GM23338 (cell line): ENCODE measurements around the gene GIPC1. TPM values are rescaled to one million over a fixed set of nuclear protein-coding genes. Genes with fewer than 3 reads are reported as not detected.

Source experiments
- ATAC-seq: fragments of 200-7000 bp; cut with Tn5 transposase; 3 replicates; pipeline ENCODE4 v1.9.1; 2020
- DNase-seq: peaks from one replicate; pipeline ENCODE4 v3.0.0-alpha.2; 2015; ENCODE audit warnings: low spot score
- H2AFZ ChIP-seq: fragments of 200-600 bp; sonication (generic); 2 replicates; pipeline ENCODE4 v1.8.0; 2016; ENCODE audit warnings: antibody characterized with exemption, mild to moderate bottlenecking, moderate library complexity
- H3F3A ChIP-seq: fragments of 200-600 bp; sonication (generic); replicated peaks from 2 replicates; pipeline ENCODE4 v1.8.0; 2017; ENCODE audit warnings: antibody characterized with exemption, mixed run types, low read depth
- H3K27ac ChIP-seq: fragments of 200-600 bp; sonication (generic); 2 replicates; pipeline ENCODE4 v1.6.1; 2016; ENCODE audit warnings: low read depth
- H3K27me3 ChIP-seq: fragments of 200-600 bp; sonication (generic); 2 replicates; pipeline ENCODE4 v1.8.0; 2016; ENCODE audit warnings: mild to moderate bottlenecking, mixed run types, moderate library complexity; ENCODE audit not compliant: insufficient read depth
- H3K36me3 ChIP-seq: fragments of 200-600 bp; sonication (generic); 2 replicates; pipeline ENCODE4 v1.8.0; 2016; ENCODE audit warnings: mild to moderate bottlenecking; ENCODE audit not compliant: insufficient read depth
- H3K4me1 ChIP-seq: fragments of 200-600 bp; sonication (generic); 2 replicates; pipeline ENCODE4 v1.8.0; 2016; ENCODE audit warnings: mild to moderate bottlenecking, moderate library complexity; ENCODE audit not compliant: insufficient read depth
- H3K4me2 ChIP-seq: fragments of 200-600 bp; sonication (generic); 2 replicates; pipeline ENCODE4 v1.7.1; 2017; ENCODE audit warnings: mixed run types
- H3K4me3 ChIP-seq: fragments of 200-600 bp; sonication (generic); 2 replicates; pipeline ENCODE4 v1.6.1; 2016; ENCODE audit warnings: mixed run types
- H3K79me2 ChIP-seq: fragments of 200-600 bp; sonication (generic); replicated peaks from 2 replicates; pipeline ENCODE4 v1.8.0; 2017; ENCODE audit warnings: mild to moderate bottlenecking; ENCODE audit not compliant: insufficient read depth
- H3K9me2 ChIP-seq: fragments of 200-600 bp; sonication (generic); 2 replicates; pipeline ENCODE4 v1.8.0; 2017; ENCODE audit not compliant: insufficient read depth
- H4K20me1 ChIP-seq: fragments of 200-600 bp; sonication (generic); replicated peaks from 2 replicates; pipeline ENCODE4 v1.8.0; 2017; ENCODE audit warnings: mild to moderate bottlenecking; ENCODE audit not compliant: insufficient read depth
- H3K27ac Mint-ChIP-seq: 2 replicates; pipeline ENCODE4 v1.8.0; 2020; ENCODE audit warnings: inconsistent platforms, mild to moderate bottlenecking, moderate library complexity, mixed read lengths
- H3K27me3 Mint-ChIP-seq: 3 replicates; pipeline ENCODE4 v1.8.0; 2022; ENCODE audit warnings: low read depth, mild to moderate bottlenecking, moderate library complexity, mixed read lengths, inconsistent platforms; ENCODE audit not compliant: insufficient read depth, poor library complexity
- H3K36me3 Mint-ChIP-seq: 3 replicates; pipeline ENCODE4 v1.8.0; 2021; ENCODE audit warnings: low read depth, mild to moderate bottlenecking, inconsistent platforms, moderate library complexity, mixed read lengths
- H3K4me1 Mint-ChIP-seq: 3 replicates; pipeline ENCODE4 v1.8.0; 2020; ENCODE audit warnings: mild to moderate bottlenecking, inconsistent platforms, mixed read lengths
- H3K4me3 Mint-ChIP-seq: 3 replicates; pipeline ENCODE4 v1.8.0; 2021; ENCODE audit warnings: moderate library complexity, mild to moderate bottlenecking, inconsistent platforms, mixed read lengths
- H3K9me3 Mint-ChIP-seq: 3 replicates; pipeline ENCODE4 v1.8.0; 2020; ENCODE audit warnings: moderate library complexity, mild to moderate bottlenecking, inconsistent platforms, mixed read lengths
- CREB1 ChIP-seq: fragments of 250-450 bp; sonication (Bioruptor Pico); IDR thresholded peaks from 2 replicates; pipeline ENCODE4 v1.5.0; 2020; ENCODE audit warnings: low read depth, mild to moderate bottlenecking, moderate library complexity
- EZH2 ChIP-seq: fragments of 200-600 bp; sonication (generic); IDR thresholded peaks from one replicate; pipeline ENCODE4 v1.8.0; 2017; ENCODE audit warnings: antibody characterized with exemption, mild to moderate bottlenecking, low read depth; ENCODE audit not compliant: unreplicated experiment
- EZH2phosphoT487 ChIP-seq: fragments of 200-600 bp; sonication (generic); IDR thresholded peaks from one replicate; pipeline ENCODE4 v1.8.1; 2018; ENCODE audit warnings: antibody characterized with exemption; ENCODE audit not compliant: unreplicated experiment
- JUNB ChIP-seq: IDR thresholded peaks from one replicate; pipeline ENCODE4 v1.6.1; 2016; ENCODE audit warnings: antibody characterized with exemption; ENCODE audit not compliant: unreplicated experiment
- NANOG ChIP-seq: IDR thresholded peaks from 2 replicates; pipeline ENCODE4 v1.6.1; 2016; ENCODE audit warnings: antibody characterized with exemption, borderline replicate concordance
- POLR2AphosphoS5 ChIP-seq: IDR thresholded peaks from 2 replicates; pipeline ENCODE4 v1.6.1; 2016; ENCODE audit warnings: antibody characterized with exemption, low read depth
- STAT1 ChIP-seq: IDR thresholded peaks from one replicate; pipeline ENCODE4 v1.6.1; 2016; ENCODE audit warnings: antibody characterized with exemption; ENCODE audit not compliant: unreplicated experiment
- ZNF114 ChIP-seq: fragments of 250-450 bp; sonication (Bioruptor Pico); IDR thresholded peaks from 2 replicates; pipeline ENCODE4 v1.5.0; 2020; ENCODE audit warnings: mild to moderate bottlenecking, moderate library complexity
- ZNF331 ChIP-seq: fragments of 250-450 bp; sonication (Bioruptor Pico); IDR thresholded peaks from 2 replicates; pipeline ENCODE4 v1.5.0; 2020; ENCODE audit warnings: low read depth, mild to moderate bottlenecking, moderate library complexity
- polyA plus RNA-seq: library from polyadenylated mRNA; unstranded; fragments of >200 nt; fragmentation: Nextera tagmentation; extraction: Ambion mirVana; gene quantifications from 2 replicates; pipeline ENCODE4 v1.2.1, GENCODE V29; 2016
- total RNA-seq: library from RNA; depleted of rRNA; stranded (reverse); fragments of >200 nt; shearing (Covaris generic); gene quantifications from 2 replicates; pipeline ENCODE4 v1.2.3, GENCODE V29; 2014
- TF ChIP-seq, protein P1 (sequence below), 2 experiments: fragments of 200-600 bp in 1 of 2; sonication (generic) in 1 of 2; conservative IDR thresholded peaks; 2 replicates each; pipeline versions ENCODE4 v1.5.1 to v1.6.1; 2016 to 2017; ENCODE audit warnings: antibody characterized with exemption in 2 of 2, low read depth in 2 of 2, mild to moderate bottlenecking in 2 of 2, moderate library complexity in 1 of 2
- TF ChIP-seq, protein P2 (sequence below): IDR thresholded peaks from 2 replicates; pipeline ENCODE4 v1.6.1; 2016; ENCODE audit warnings: antibody characterized with exemption
- TF ChIP-seq, protein P3 (sequence below): fragments of 250-450 bp; sonication (Bioruptor Pico); IDR thresholded peaks from 2 replicates; pipeline ENCODE4 v1.5.0; 2020; ENCODE audit warnings: mild to moderate bottlenecking, moderate library complexity

Gene GIPC1
- total and polyA plus RNA-seq, 2 experiments from 2014 or later, result 51.6 to 106 TPM

DNA sequence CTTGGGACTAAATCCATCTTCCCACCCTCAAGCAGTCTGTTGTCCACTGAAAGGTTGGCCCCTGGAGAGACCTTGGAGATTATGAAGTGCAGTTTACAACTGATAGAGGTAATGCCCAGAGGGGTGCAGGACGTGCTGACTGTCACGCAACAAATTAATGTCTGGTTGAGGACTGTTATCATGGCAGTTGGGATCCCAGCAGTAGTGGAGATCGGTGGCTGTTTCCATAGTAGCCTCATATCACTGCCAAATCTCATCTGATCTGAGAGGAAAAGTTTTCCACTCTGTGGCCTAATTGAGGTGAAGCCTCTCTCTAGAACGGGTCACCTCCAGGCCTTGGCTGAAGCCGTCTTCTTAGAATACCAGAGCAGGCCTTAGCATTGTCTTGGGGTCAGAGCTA is 37.5 kb upstream of the GIPC1 start (continued):
- TF ChIP-seq, protein P1, sequence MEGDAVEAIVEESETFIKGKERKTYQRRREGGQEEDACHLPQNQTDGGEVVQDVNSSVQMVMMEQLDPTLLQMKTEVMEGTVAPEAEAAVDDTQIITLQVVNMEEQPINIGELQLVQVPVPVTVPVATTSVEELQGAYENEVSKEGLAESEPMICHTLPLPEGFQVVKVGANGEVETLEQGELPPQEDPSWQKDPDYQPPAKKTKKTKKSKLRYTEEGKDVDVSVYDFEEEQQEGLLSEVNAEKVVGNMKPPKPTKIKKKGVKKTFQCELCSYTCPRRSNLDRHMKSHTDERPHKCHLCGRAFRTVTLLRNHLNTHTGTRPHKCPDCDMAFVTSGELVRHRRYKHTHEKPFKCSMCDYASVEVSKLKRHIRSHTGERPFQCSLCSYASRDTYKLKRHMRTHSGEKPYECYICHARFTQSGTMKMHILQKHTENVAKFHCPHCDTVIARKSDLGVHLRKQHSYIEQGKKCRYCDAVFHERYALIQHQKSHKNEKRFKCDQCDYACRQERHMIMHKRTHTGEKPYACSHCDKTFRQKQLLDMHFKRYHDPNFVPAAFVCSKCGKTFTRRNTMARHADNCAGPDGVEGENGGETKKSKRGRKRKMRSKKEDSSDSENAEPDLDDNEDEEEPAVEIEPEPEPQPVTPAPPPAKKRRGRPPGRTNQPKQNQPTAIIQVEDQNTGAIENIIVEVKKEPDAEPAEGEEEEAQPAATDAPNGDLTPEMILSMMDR (conservative IDR thresholded peaks at IDR 0.05; ENCODE audit: low read depth in 2 of 2), result no peak
- TF ChIP-seq POLR2AphosphoS5, result no peak

DNA sequence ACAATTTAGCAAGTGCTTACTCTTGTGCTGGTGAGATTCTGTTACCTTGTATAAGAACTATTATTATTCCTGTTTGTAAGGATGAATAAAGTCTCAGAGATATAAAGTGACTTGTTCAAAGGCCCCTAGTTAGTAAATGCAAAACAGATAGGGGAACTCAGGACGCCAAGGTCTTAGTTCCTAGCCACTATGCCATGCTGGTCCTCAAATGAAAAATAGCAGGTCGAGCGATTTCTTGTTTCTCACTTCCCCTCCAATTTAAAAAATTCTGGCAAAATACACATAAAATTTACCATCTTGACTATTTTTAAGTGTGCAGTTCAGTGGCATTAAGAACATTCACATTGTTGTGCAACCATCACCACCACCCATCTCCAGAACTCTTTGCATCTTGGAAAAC is 34.6 kb upstream of the GIPC1 start:
- peak overlapping the region; percentile 88 for H3K4me2 ChIP-seq
- no peak overlapping the region for H3K27ac Mint-ChIP-seq
- TF ChIP-seq CREB1 (CRISPR knock-in tag), result no peak
- TF ChIP-seq EZH2phosphoT487, result no peak
- no peak for TF ChIP-seq ZNF331 (CRISPR knock-in tag)
- no peak for TF ChIP-seq POLR2AphosphoS5
- TF ChIP-seq ZNF114, result no peak
- no peak for TF ChIP-seq JUNB
- TF ChIP-seq, protein P2, sequence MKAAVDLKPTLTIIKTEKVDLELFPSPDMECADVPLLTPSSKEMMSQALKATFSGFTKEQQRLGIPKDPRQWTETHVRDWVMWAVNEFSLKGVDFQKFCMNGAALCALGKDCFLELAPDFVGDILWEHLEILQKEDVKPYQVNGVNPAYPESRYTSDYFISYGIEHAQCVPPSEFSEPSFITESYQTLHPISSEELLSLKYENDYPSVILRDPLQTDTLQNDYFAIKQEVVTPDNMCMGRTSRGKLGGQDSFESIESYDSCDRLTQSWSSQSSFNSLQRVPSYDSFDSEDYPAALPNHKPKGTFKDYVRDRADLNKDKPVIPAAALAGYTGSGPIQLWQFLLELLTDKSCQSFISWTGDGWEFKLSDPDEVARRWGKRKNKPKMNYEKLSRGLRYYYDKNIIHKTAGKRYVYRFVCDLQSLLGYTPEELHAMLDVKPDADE, result no peak
- TF ChIP-seq EZH2, result no peak
- TF ChIP-seq, protein P1 (conservative IDR thresholded peaks at IDR 0.05; ENCODE audit: low read depth in 2 of 2), result no peak
- no peak for TF ChIP-seq NANOG
- TF ChIP-seq, protein P3, sequence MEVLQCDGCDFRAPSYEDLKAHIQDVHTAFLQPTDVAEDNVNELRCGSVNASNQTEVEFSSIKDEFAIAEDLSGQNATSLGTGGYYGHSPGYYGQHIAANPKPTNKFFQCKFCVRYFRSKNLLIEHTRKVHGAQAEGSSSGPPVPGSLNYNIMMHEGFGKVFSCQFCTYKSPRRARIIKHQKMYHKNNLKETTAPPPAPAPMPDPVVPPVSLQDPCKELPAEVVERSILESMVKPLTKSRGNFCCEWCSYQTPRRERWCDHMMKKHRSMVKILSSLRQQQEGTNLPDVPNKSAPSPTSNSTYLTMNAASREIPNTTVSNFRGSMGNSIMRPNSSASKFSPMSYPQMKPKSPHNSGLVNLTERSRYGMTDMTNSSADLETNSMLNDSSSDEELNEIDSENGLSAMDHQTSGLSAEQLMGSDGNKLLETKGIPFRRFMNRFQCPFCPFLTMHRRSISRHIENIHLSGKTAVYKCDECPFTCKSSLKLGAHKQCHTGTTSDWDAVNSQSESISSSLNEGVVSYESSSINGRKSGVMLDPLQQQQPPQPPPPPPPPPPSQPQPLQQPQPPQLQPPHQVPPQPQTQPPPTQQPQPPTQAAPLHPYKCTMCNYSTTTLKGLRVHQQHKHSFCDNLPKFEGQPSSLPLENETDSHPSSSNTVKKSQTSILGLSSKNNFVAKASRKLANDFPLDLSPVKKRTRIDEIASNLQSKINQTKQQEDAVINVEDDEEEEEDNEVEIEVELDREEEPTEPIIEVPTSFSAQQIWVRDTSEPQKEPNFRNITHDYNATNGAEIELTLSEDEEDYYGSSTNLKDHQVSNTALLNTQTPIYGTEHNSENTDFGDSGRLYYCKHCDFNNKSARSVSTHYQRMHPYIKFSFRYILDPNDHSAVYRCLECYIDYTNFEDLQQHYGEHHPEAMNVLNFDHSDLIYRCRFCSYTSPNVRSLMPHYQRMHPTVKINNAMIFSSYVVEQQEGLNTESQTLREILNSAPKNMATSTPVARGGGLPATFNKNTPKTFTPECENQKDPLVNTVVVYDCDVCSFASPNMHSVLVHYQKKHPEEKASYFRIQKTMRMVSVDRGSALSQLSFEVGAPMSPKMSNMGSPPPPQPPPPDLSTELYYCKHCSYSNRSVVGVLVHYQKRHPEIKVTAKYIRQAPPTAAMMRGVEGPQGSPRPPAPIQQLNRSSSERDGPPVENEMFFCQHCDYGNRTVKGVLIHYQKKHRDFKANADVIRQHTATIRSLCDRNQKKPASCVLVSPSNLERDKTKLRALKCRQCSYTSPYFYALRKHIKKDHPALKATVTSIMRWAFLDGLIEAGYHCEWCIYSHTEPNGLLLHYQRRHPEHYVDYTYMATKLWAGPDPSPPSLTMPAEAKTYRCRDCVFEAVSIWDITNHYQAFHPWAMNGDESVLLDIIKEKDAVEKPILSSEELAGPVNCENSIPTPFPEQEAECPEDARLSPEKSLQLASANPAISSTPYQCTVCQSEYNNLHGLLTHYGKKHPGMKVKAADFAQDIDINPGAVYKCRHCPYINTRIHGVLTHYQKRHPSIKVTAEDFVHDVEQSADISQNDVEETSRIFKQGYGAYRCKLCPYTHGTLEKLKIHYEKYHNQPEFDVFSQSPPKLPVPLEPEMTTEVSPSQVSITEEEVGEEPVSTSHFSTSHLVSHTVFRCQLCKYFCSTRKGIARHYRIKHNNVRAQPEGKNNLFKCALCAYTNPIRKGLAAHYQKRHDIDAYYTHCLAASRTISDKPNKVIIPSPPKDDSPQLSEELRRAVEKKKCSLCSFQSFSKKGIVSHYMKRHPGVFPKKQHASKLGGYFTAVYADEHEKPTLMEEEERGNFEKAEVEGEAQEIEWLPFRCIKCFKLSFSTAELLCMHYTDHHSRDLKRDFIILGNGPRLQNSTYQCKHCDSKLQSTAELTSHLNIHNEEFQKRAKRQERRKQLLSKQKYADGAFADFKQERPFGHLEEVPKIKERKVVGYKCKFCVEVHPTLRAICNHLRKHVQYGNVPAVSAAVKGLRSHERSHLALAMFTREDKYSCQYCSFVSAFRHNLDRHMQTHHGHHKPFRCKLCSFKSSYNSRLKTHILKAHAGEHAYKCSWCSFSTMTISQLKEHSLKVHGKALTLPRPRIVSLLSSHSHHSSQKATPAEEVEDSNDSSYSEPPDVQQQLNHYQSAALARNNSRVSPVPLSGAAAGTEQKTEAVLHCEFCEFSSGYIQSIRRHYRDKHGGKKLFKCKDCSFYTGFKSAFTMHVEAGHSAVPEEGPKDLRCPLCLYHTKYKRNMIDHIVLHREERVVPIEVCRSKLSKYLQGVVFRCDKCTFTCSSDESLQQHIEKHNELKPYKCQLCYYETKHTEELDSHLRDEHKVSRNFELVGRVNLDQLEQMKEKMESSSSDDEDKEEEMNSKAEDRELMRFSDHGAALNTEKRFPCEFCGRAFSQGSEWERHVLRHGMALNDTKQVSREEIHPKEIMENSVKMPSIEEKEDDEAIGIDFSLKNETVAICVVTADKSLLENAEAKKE (CRISPR knock-in tag), result no peak
- TF ChIP-seq STAT1, result no peak

More for the DNA sequence above, 34.6 kb upstream of the GIPC1 start:
- Histone ChIP-seq H3K4me1 (peaks cover 8% of the 10 kb centered on the region), H3K36me3 (no peaks in the 10 kb centered on the region; the same call in 1 of the 2 replicates), H3K79me2 (peaks cover 55% of the 10 kb centered on the region), H3K4me3 (peak overlapping the region; percentile 88), H3K27me3 (no peaks in the 10 kb centered on the region), H3F3A (no peaks in the 10 kb centered on the region), H3K27ac (no peak overlapping the region), H3K9me2 (0 out of 2 replicates have a peak, but pooled peaks cover 4% of the 10 kb centered on the region), H2AFZ (no peak overlapping the region), H4K20me1 (peaks cover 22% of the 10 kb centered on the region)
- Mint-ChIP-seq H3K4me3 (peak overlapping the region; percentile 92), H3K36me3 (peaks cover 4% of the 10 kb centered on the region; the same call in 1 of the 3 replicates), H3K4me1 (peaks cover 12% of the 10 kb centered on the region), H3K27me3 (peaks cover 21% of the 10 kb centered on the region), H3K9me3 (no peaks in the 10 kb centered on the region; the same call in 2 of the 3 replicates)
- no peak for ATAC-seq
- no peak for DNase-seq
